ENCODE results near the gene GPX3. TPM values are rescaled to one million over a fixed set of nuclear protein-coding genes. Genes with fewer than 3 reads are reported as not detected.
A peak's percentile ranks its signal among the peaks of the same experiment; 100 is the strongest.

GPX3 gene
- total RNA-seq, 2 experiments from 2014 or later = not detected

DNA sequence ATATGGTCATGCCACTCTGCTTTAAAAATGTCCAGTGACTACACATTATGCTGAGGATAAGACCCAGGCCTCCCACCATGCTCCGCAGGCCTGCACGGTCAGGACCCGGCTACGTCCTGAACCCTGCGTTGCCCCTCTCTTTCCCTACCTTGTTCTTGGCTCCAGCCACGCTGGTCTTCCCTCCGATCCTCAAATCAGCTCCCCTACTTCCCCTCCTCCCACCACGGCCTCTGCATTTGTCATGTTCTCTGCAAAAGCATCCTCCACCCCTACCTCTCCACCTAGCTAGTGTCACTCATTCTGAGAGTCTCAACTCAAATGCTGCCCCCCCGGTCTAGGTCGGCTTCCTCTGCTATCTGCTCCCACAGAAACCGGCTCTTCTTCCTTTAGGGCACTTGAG is 11.2 kb downstream of the GPX3 start:
- no peaks in the 10 kb centered on the region for H3K27me3 Mint-ChIP-seq
- no peaks in the 10 kb centered on the region for H3K9me3 Mint-ChIP-seq (ENCODE audit: low read depth)
- CTCF ChIA-PET = interaction anchor here (1.5 kb wide), 1 partner anchor 10 kb away, joined by 3 read pairs; no protein-coding TSS in a partner anchor
- ATAC-seq (no peak), DNase-seq (no peak)
- no peaks in the 10 kb centered on the region for H3K4me1 Mint-ChIP-seq
- H3K36me3 Mint-ChIP-seq = peaks cover 47% of the 10 kb centered on the region
- H3K4me3 Mint-ChIP-seq = no peak overlapping the region
- no peak overlapping the region for H3K27ac Mint-ChIP-seq

DNA sequence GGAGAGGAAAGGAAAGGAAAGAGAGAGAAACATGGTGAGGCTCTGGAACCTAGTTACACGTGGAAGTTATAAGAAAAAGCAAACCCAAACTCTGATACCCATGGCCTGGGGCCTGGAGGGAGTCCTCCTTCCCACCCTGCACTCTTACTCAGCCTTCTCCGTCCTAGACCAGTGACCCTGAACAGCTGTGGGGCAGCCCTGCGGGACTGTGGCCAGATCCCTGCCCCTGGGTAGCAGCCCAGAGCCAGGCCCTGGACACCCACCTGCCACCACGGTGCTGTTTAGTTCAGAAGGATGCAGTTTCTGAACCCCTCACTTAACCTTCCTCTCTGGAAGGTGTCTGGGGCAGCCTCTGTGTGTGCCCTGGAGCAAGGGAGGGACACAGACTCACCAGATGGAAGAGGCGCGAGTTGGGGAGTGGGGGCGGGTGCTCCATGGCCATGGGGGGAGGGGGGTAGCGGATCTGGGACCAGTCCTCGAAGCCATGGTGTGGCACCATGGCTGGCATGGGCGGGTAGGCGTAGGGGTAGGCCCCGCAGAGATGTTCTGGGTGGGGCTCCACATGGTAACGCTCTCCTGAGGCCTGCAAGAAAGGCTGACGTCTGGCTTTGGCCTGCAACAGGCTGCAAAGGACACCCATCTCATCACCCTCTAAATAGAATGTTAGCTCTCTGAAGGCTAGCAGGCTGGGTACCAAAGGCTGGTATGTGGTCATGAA is 13.0 kb downstream of the GPX3 start:
- Mint-ChIP-seq H3K4me3 (no peak overlapping the region), H3K27me3 (no peaks in the 10 kb centered on the region), H3K36me3 (peaks cover 48% of the 10 kb centered on the region), H3K4me1 (no peaks in the 10 kb centered on the region), H3K9me3 (ENCODE audit: low read depth) (no peaks in the 10 kb centered on the region), H3K27ac (no peak overlapping the region)
- CTCF ChIA-PET = interaction anchor here (1.4 kb wide), 1 partner anchor 15 kb away, joined by 5 read pairs; no protein-coding TSS in a partner anchor
- ATAC-seq (no peak), DNase-seq (no peak)

DNA sequence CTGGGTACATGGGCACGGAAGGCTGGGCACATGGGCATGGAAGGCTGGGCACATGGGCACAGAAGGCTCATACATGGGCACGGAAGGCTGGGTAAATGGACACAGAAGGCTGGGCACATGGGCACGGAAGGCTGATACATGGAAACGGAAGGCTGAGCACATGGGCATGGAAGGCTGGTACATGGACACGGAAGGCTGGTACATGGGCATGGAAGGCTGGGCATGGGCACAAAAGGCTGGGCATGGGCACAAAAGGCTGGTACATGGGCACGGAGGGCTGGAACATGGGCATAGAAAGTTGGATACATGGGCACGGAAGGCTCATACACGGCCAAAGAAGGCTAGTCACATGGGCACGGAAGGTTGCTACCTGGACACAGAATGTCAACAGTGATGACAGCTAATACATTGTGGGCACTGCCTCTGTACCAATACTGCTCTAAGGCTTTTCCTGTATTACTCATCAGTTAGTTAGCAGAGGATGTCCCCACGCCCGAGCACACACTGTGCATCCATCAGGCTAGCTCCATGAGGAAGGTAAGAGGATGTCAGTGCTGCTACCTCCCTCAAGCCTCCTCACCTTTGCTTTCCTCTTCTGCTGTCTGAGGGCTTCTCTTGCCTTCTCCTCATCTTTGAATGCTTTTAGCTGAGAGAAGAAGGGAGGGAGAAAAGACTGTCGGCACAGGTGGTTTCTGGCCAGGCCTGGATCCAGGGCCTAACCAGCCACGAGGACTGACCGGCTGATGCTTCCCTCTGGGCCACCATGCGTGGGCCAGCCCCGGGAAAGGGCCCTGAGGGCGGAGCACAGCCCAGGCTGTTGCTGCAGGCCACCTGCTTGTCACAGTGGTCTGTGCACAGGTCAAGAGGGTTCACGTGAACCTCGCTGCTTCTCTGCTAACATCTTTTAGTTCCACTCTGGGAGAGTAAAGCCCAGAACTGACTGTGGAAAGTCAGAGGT is 14.3 kb downstream of the GPX3 start:
- H3K9me3 Mint-ChIP-seq (ENCODE audit: low read depth) = no peaks in the 10 kb centered on the region
- CTCF ChIA-PET = interaction anchor here (1.2 to 1.3 kb wide), 2 partner anchors 10 to 91 kb away, joined by 3 read pairs; no protein-coding TSS in a partner anchor
- no peak overlapping the region for H3K27ac Mint-ChIP-seq
- no peaks in the 10 kb centered on the region for H3K4me1 Mint-ChIP-seq
- H3K27me3 Mint-ChIP-seq = no peaks in the 10 kb centered on the region
- DNase-seq (no peak), ATAC-seq (peak; percentile 20)
- H3K4me3 Mint-ChIP-seq = no peak overlapping the region
- peaks cover 44% of the 10 kb centered on the region for H3K36me3 Mint-ChIP-seq

DNA sequence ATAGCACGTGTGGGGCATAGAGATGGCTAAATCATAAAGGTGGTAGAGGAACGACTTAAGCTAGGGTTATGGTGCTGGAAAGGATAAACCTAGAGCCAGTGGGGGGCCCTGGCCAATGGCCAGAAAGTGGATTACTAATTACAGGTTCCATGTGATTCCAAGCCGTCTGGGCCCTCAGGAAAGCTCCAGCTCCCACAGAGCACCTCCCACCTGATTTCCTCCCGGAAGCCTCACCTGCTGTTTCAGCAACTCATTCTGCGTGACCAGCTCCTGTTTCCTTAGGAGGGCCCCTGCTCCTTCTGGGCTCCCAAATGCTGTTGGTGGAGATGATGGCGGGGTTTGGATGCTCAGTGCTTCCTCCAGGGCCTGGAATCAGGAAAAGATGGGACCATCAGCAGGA is 16.2 kb downstream of the GPX3 start:
- peaks cover 41% of the 10 kb centered on the region for H3K36me3 Mint-ChIP-seq
- H3K27ac Mint-ChIP-seq = no peak overlapping the region
- no peaks in the 10 kb centered on the region for H3K27me3 Mint-ChIP-seq
- H3K4me1 Mint-ChIP-seq = no peaks in the 10 kb centered on the region
- ATAC-seq (no peak), DNase-seq (no peak)
- CTCF ChIA-PET = interaction anchor here (1.2 to 1.4 kb wide), 3 partner anchors 8 to 15 kb away, joined by 3 to 5 read pairs (median 3); no protein-coding TSS in a partner anchor
- no peak overlapping the region for H3K4me3 Mint-ChIP-seq
- H3K9me3 Mint-ChIP-seq (ENCODE audit: low read depth) = no peaks in the 10 kb centered on the region

DNA sequence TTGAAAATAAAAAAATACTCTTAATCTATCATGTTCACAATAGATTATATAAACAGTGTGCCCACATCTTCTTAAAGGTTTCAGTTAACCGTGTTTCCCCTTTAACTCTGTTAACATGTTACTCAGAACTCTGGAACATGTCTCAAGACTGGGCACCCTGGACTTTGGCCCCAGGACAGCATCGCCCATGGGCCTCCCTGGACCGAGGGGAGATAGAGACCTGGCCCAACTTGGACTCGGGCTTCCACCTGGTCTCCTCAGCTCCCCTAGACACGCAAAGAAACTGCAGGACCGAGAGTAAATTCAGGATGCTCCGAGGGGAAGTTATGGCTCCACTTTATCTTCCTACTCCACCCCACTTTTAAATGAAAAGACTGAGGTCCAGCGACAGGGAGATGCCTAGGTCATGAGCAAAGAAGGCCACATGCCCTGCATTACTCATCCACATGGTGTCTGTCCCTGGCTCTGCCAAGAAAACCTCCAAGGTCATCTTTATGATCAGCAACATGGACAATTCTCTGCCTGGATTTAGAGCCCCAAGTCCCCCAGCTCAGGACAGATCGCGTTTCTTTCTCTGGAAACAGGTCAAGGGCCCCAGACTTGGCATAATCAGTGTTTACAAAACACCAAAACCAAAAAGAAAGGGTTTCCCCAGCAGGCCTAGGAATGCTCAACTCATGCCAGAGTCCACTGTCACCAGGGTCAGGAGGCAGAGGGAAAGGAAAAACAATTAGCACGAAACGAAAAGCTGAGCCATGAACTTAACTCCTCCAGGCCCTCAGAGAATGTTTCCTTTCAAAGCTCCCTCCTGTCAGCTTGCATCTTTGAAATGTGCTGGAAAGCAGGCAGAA is 17.4 kb downstream of the GPX3 start:
- CTCF ChIA-PET = interaction anchor here (1.4 to 1.6 kb wide), 2 partner anchors 11 to 14 kb away, joined by 3 to 5 read pairs; no protein-coding TSS in a partner anchor
- Mint-ChIP-seq H3K4me1 (peaks cover 2% of the 10 kb centered on the region), H3K27ac (no peak overlapping the region), H3K27me3 (no peaks in the 10 kb centered on the region), H3K4me3 (no peak overlapping the region), H3K36me3 (peaks cover 41% of the 10 kb centered on the region), H3K9me3 (ENCODE audit: low read depth) (no peaks in the 10 kb centered on the region)
- no peak for DNase-seq
- ATAC-seq = no peak

DNA sequence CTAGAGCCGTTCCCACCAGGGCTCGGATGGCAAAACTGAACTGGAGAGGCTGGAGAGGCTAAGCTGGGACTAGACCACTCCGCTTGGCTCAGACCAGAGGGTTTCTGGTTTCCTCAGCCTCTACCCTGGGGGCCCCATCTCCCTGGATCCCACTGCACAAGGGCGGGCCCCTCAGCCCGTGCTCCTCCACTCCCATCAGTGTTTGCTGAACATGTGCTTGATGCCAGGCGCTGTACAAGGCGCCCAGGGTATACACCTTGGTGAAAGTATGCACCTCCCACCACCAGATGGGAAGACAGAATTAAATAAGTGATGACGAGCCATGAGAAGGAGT is 18.0 kb downstream of the GPX3 start:
- no peak for ATAC-seq
- H3K36me3 Mint-ChIP-seq = peaks cover 45% of the 10 kb centered on the region
- DNase-seq = no peak
- no peak overlapping the region for H3K27ac Mint-ChIP-seq
- no peaks in the 10 kb centered on the region for H3K9me3 Mint-ChIP-seq (ENCODE audit: low read depth)
- no peak overlapping the region for H3K4me3 Mint-ChIP-seq
- CTCF ChIA-PET = interaction anchor here (1.6 to 1.8 kb wide), 2 partner anchors 10 to 15 kb away, joined by 3 to 4 read pairs; no protein-coding TSS in a partner anchor
- no peaks in the 10 kb centered on the region for H3K27me3 Mint-ChIP-seq
- H3K4me1 Mint-ChIP-seq = peaks cover 5% of the 10 kb centered on the region

DNA sequence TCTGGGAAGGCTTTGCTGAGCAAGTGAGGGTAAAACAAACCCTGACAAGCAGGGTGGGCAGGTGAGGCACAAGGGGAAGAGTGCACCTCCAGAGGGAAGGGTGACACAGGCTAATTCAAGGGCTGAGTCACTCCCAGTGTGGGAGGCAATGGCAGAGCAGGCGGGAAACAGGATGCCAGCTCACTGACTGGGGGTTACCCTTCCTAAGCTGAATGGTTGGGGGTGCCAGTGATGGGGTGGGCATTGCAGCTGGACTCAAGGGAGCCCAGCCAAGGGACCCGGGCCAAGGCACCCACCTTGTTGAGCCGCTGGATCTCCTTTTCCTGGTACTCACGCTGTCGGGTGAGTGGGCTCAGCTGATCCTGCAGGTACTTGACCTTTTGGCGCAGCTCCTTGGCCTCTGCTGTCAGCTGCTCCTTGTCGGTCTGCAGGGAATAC is 18.4 kb downstream of the GPX3 start:
- ATAC-seq = no peak
- CTCF ChIA-PET = interaction anchor here (1.6 to 1.8 kb wide), 2 partner anchors 10 to 15 kb away, joined by 3 to 4 read pairs; no protein-coding TSS in a partner anchor
- Mint-ChIP-seq H3K27ac (no peak overlapping the region), H3K27me3 (no peaks in the 10 kb centered on the region), H3K9me3 (ENCODE audit: low read depth) (no peaks in the 10 kb centered on the region), H3K36me3 (peaks cover 44% of the 10 kb centered on the region), H3K4me3 (no peak overlapping the region), H3K4me1 (peaks cover 5% of the 10 kb centered on the region)
- no peak for DNase-seq

DNA sequence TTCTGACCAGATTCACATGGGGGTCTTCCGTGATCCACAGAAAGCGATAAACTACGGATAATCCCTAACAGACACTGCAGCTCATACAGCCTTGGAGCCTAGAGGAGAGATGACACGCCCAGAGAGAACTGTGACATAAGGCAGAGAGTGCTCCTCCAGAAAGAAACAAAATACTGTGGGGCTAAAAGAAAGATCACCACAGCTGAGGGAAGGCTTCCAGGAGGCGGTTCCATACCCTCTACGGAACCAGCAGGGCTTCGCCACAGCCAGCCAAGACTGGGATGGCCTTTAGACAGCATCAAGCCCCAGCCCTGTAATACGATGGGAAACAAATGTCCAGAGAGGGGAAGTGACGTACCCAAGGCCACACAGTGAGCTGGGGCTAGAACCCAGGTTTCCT is 19.3 kb downstream of the GPX3 start:
- Mint-ChIP-seq H3K4me1 (peaks cover 5% of the 10 kb centered on the region), H3K27ac (no peak overlapping the region), H3K4me3 (no peak overlapping the region), H3K9me3 (ENCODE audit: low read depth) (no peaks in the 10 kb centered on the region), H3K36me3 (peaks cover 39% of the 10 kb centered on the region), H3K27me3 (no peaks in the 10 kb centered on the region)
- no peak for DNase-seq
- ATAC-seq = no peak
- CTCF ChIA-PET = interaction anchor here (0.6 to 3.9 kb wide), 3 partner anchors 12 to 494 kb away, joined by 4 to 19 read pairs (median 5); no protein-coding TSS in a partner anchor

DNA sequence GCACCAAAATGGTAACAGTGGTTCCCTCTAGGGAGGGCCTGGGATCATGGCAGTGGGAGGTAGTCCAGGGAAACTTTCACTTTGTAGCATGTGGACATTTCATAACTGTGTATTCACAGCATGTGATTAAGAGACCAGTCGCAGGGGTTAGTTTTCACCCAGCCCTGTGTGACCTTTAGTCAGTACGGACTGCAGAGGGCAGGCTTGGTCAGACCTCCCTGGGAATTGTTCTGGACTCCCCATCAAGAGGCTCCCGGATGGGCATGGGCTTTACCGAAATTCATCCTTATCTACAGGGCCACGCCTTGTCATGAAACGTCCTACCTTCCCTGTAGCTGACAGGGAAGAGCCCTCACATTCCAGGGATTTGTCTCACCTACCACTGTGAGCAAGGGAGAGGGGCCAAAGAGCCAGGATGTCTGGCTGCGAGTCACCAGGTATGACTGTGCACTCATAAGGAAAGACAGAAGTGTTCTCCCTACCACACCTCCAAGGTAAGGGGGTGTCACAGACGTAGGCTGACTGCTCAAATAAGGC is 19.9 kb downstream of the GPX3 start:
- Mint-ChIP-seq H3K4me3 (no peak overlapping the region), H3K27ac (no peak overlapping the region), H3K4me1 (peaks cover 5% of the 10 kb centered on the region), H3K36me3 (peaks cover 39% of the 10 kb centered on the region), H3K27me3 (no peaks in the 10 kb centered on the region), H3K9me3 (ENCODE audit: low read depth) (no peaks in the 10 kb centered on the region)
- DNase-seq = no peak
- ATAC-seq = no peak
- CTCF ChIA-PET = interaction anchor here (1.8 to 3.9 kb wide), 2 partner anchors 11 to 16 kb away, joined by 4 to 19 read pairs; no protein-coding TSS in a partner anchor

DNA sequence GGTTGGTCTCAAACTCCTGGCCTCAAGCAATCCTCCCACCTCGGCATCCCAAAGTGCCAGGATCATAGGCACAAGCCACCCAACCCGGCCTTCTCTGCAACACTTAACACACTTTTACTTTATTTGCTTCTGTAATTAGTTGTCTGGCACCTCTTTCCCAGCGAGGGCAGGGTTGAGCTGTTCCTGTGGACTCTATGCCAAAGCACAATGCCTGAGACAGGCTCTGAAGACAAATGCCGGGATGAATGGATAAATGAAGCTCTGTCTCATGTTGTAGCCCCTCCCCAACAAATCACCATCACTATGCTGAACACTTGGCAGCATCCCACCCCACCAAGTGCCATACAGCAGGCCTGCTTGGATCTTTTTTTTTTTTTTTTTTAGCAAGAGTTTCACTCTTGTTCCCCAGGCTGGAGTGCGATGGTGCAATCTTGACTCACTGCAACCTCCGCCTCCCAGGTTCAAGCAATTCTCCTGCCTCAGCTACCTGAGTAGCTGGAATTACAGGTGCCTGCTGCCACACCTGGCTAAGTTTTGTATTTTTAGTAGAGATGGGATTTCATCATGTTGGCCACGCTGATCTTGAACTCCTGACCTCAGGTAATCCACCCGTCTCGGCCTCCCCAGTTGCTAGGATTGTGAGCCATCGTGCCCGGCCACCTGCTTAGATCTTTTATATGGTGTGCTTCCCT is 21.3 kb downstream of the GPX3 start:
- no peaks in the 10 kb centered on the region for H3K27me3 Mint-ChIP-seq
- no peak for ATAC-seq
- H3K36me3 Mint-ChIP-seq = peaks cover 44% of the 10 kb centered on the region
- H3K4me3 Mint-ChIP-seq = no peak overlapping the region
- CTCF ChIA-PET = interaction anchor here (0.9 to 3.9 kb wide), 3 partner anchors 10 to 123 kb away, joined by 3 to 19 read pairs (median 4); no protein-coding TSS in a partner anchor
- H3K9me3 Mint-ChIP-seq (ENCODE audit: low read depth) = no peaks in the 10 kb centered on the region
- no peak overlapping the region for H3K27ac Mint-ChIP-seq
- H3K4me1 Mint-ChIP-seq = peaks cover 5% of the 10 kb centered on the region
- no peak for DNase-seq

DNA sequence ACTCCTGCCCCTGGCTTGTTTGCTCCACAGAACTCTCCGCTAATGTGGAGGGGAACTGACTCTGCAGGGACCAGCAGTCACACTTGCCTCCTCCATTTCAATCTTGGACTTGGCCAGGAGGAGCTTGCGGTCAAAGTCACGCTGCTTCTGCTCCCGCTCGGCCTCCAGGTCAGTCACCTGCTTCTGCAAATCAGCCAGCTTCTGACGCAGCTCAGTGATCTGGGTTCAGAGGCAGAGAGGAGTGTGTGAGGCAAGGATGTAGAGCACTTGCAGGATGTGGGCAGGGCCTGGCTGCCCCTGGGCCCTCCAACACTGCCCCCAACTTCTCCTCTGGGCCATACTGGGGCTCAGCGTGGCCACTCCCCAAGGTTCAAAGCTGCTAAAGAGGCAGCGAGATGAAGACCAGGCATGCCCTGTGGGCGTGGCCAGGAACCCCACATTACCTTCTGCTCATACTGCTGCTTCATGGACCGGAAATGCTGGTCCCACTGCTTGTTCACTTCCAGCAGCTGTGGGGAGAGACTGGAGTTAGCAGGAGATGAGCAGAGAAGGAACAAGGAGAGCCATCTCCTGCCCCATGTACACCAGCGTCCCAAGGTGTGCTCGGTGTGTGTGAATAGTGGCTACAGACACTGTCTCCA is 22.2 kb downstream of the GPX3 start:
- H3K4me1 Mint-ChIP-seq = peaks cover 5% of the 10 kb centered on the region
- H3K27me3 Mint-ChIP-seq = no peaks in the 10 kb centered on the region
- peaks cover 44% of the 10 kb centered on the region for H3K36me3 Mint-ChIP-seq
- DNase-seq (no peak), ATAC-seq (no peak)
- H3K27ac Mint-ChIP-seq = no peak overlapping the region
- CTCF ChIA-PET = interaction anchor here (0.9 to 3.9 kb wide), 4 partner anchors 9 to 122 kb away, joined by 3 to 19 read pairs (median 4); no protein-coding TSS in a partner anchor
- H3K9me3 Mint-ChIP-seq (ENCODE audit: low read depth) = no peaks in the 10 kb centered on the region
- H3K4me3 Mint-ChIP-seq = no peak overlapping the region
